Caco-2 (cell line): Measurements from ENCODE around the gene CFAP61. TPM values are rescaled to one million over a fixed set of nuclear protein-coding genes. Genes with fewer than 3 reads are reported as not detected.

Source experiments
- BruUV-seq: library from RNA; stranded (reverse); fragments of 400-500 nt; replicated peaks from 2 replicates; lab custom pipeline; 2021; lab: Mats Ljungman, UMichigan
- CTCF ChIA-PET: fragments of 300-600 bp; sonication (Branson Sonifier 250); formaldehyde crosslinking; loops from one replicate; lab custom pipeline; 2022; ENCODE audit warnings: antibody characterized with exemption; lab: Charles Lee
- POLR2A ChIA-PET: fragments of 300-600 bp; sonication (Branson Sonifier 250); formaldehyde crosslinking; loops from one replicate; lab custom pipeline; 2022; ENCODE audit warnings: antibody characterized with exemption; lab: Charles Lee
- DNase-seq, 2 experiments: peaks; one replicate each; pipeline versions ENCODE4 v3.0.0 to v3.0.0-alpha.2; 2020 to 2022
- H3K27me3 ChIP-seq: replicated peaks from 2 replicates; pipeline ENCODE4 v1.6.0; 2011; ENCODE audit warnings: low read length; ENCODE audit not compliant: control insufficient read depth, insufficient read depth
- H3K36me3 ChIP-seq: 2 replicates; pipeline ENCODE4 v1.5.1; 2011; ENCODE audit warnings: low read length; ENCODE audit not compliant: control insufficient read depth, insufficient read depth
- H3K4me1 ChIP-seq: fragments of 250-450 bp; sonication (Bioruptor Pico); 2 replicates; pipeline ENCODE4 v1.5.1; 2020; ENCODE audit warnings: mild to moderate bottlenecking
- H3K4me3 ChIP-seq: 2 replicates; pipeline ENCODE4 v1.5.1; 2011; ENCODE audit warnings: low read depth, mild to moderate bottlenecking, control low read depth, low read length
- H3K9me3 ChIP-seq: fragments of 250-450 bp; sonication (Bioruptor Pico); 2 replicates; pipeline ENCODE4 v1.5.1; 2020; ENCODE audit warnings: mild to moderate bottlenecking, moderate library complexity
- H3K27ac Mint-ChIP-seq: one replicate; pipeline ENCODE4 v1.8.0; 2022; ENCODE audit warnings: mixed read lengths; ENCODE audit not compliant: unreplicated experiment
- H3K27me3 Mint-ChIP-seq: one replicate; pipeline ENCODE4 v1.8.0; 2022; ENCODE audit warnings: mixed read lengths; ENCODE audit not compliant: insufficient read depth, unreplicated experiment
- H3K36me3 Mint-ChIP-seq: one replicate; pipeline ENCODE4 v1.8.0; 2022; ENCODE audit warnings: mild to moderate bottlenecking, mixed read lengths; ENCODE audit not compliant: insufficient read depth, unreplicated experiment
- H3K4me1 Mint-ChIP-seq: one replicate; pipeline ENCODE4 v1.8.0; 2022; ENCODE audit warnings: low read depth, mixed read lengths; ENCODE audit not compliant: unreplicated experiment
- H3K4me3 Mint-ChIP-seq: one replicate; pipeline ENCODE4 v1.8.0; 2022; ENCODE audit warnings: mild to moderate bottlenecking, moderate library complexity, mixed read lengths; ENCODE audit not compliant: unreplicated experiment
- H3K9me3 Mint-ChIP-seq: one replicate; pipeline ENCODE4 v1.8.0; 2022; ENCODE audit warnings: mixed read lengths; ENCODE audit not compliant: unreplicated experiment
- intact Hi-C: fragments of 100-400 bp; cut with micrococcal nuclease; formaldehyde crosslinking; loops from one replicate; pipeline ENCODE4 v1.10.0; 2022; ENCODE audit not compliant: unreplicated experiment
- total RNA-seq: library from RNA; stranded (reverse); gene quantifications from 2 replicates; pipeline ENCODE4 v1.2.3, GENCODE V29; 2022
- TF ChIP-seq, protein P1 (sequence below), 2 experiments: fragments of 200-600 bp in 1 of 2; IDR thresholded peaks; 1 replicate in 1 of 2; 2 replicates in 1 of 2; pipeline versions ENCODE4 v1.5.1 to v1.8.0; 2011 to 2022; ENCODE audit warnings: antibody characterized with exemption in 1 of 2, control low read depth in 1 of 2, inconsistent platforms in 1 of 2, low read depth in 1 of 2, low read length in 1 of 2, mild to moderate bottlenecking in 1 of 2, moderate library complexity in 1 of 2; ENCODE audit not compliant: insufficient read depth in 1 of 2, severe bottlenecking in 1 of 2, unreplicated experiment in 1 of 2

Gene CFAP61
- total RNA-seq, 1 experiment from 2014 or later = not detected

- DNase-seq = peak in 1 of 2 experiments; percentile 6
- BruUV-seq = no TSS peak
- intact Hi-C loops = no loop called here
- H3K36me3 Mint-ChIP-seq = peaks cover 74% of the 10 kb centered on the region
- Histone ChIP-seq H3K4me3 (no peak overlapping the region), H3K36me3 (peaks cover 5% of the 10 kb centered on the region), H3K9me3 (no peaks in the 10 kb centered on the region), H3K27me3 (no peaks in the 10 kb centered on the region), H3K4me1 (0 out of 2 replicates have a peak, but pooled peaks cover 8% of the 10 kb centered on the region)
- ChIA-PET CTCF (interaction anchor here (1.0 kb wide), 1 partner anchor 63 kb away, joined by 3 read pairs; no protein-coding TSS in a partner anchor), POLR2A (interaction anchor here (0.6 to 1.1 kb wide), 2 partner anchors 14 to 62 kb away, joined by 3 to 5 read pairs; partner anchors contain the start of genes CFAP61 and CRNKL1)
- H3K27me3 Mint-ChIP-seq = no peaks in the 10 kb centered on the region
- H3K9me3 Mint-ChIP-seq = no peaks in the 10 kb centered on the region
- peak overlapping the region; percentile 3 for H3K27ac Mint-ChIP-seq
- TF ChIP-seq, protein P1, sequence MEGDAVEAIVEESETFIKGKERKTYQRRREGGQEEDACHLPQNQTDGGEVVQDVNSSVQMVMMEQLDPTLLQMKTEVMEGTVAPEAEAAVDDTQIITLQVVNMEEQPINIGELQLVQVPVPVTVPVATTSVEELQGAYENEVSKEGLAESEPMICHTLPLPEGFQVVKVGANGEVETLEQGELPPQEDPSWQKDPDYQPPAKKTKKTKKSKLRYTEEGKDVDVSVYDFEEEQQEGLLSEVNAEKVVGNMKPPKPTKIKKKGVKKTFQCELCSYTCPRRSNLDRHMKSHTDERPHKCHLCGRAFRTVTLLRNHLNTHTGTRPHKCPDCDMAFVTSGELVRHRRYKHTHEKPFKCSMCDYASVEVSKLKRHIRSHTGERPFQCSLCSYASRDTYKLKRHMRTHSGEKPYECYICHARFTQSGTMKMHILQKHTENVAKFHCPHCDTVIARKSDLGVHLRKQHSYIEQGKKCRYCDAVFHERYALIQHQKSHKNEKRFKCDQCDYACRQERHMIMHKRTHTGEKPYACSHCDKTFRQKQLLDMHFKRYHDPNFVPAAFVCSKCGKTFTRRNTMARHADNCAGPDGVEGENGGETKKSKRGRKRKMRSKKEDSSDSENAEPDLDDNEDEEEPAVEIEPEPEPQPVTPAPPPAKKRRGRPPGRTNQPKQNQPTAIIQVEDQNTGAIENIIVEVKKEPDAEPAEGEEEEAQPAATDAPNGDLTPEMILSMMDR (IDR thresholded peaks at IDR 0.05; ENCODE audit: insufficient read depth in 1 of 2, low read depth in 1 of 2, low read length in 1 of 2, severe bottlenecking in 1 of 2, unreplicated experiment in 1 of 2) = no peak
- no peak overlapping the region for H3K4me3 Mint-ChIP-seq
- H3K4me1 Mint-ChIP-seq = peaks cover 12% of the 10 kb centered on the region
Measured at GRCh38 chr20:20037960-20038359, 14.4 kb upstream of the CFAP61 start.

- H3K27me3 Mint-ChIP-seq = no peaks in the 10 kb centered on the region
- Histone ChIP-seq H3K4me3 (no peak overlapping the region), H3K9me3 (no peaks in the 10 kb centered on the region), H3K27me3 (no peaks in the 10 kb centered on the region), H3K36me3 (peaks cover 5% of the 10 kb centered on the region), H3K4me1 (0 out of 2 replicates have a peak, but pooled peaks cover 8% of the 10 kb centered on the region)
- no peak overlapping the region for H3K4me3 Mint-ChIP-seq
- TF ChIP-seq, protein P1 (IDR thresholded peaks at IDR 0.05; ENCODE audit: insufficient read depth in 1 of 2, low read depth in 1 of 2, low read length in 1 of 2, severe bottlenecking in 1 of 2, unreplicated experiment in 1 of 2) = no peak
- intact Hi-C loops = no loop called here
- H3K36me3 Mint-ChIP-seq = peaks cover 80% of the 10 kb centered on the region
- peaks cover 12% of the 10 kb centered on the region for H3K4me1 Mint-ChIP-seq
- BruUV-seq = no TSS peak
- POLR2A ChIA-PET = interaction anchor here (1.1 kb wide), 1 partner anchor 13 kb away, joined by 3 read pairs; the partner anchor contains the start of genes CFAP61 and CRNKL1
- CTCF ChIA-PET = interaction anchor here (1.0 kb wide), 1 partner anchor 64 kb away, joined by 3 read pairs; no protein-coding TSS in a partner anchor
- DNase-seq = no peak
- H3K27ac Mint-ChIP-seq = no peak overlapping the region
- no peaks in the 10 kb centered on the region for H3K9me3 Mint-ChIP-seq
Measured at GRCh38 chr20:20038586-20038985, 13.7 kb upstream of the CFAP61 start.

DNA sequence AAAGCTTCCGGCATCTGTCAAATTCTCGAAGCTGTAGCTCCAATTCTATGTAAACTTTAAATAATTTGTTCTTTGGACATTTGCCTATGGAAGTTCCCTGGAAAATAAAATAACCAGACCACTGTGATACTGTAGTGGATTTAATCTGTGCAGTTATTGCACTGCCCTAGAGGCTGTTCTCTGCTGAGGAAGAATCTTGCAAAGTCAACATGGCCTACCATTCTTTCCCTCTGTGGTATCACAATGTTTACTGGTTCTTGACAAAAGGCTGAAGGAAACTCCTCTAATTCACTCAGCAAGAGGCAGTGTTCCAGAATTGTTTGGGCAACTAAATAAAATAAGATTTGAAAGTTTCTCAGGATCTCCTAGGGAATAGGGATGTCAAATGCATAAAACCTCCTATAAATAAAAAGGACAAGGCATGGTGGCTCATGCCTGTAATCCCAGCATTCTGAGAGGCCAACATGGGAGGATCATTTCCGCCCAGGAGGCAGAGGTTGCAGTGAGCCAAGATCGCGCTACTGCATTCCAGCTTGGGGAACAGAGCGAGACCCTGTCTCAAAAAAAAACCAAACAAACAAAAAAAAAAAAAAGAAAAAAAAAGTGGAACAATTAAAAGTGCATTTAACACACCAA lies 12.5 kb upstream of the CFAP61 start:
- POLR2A ChIA-PET = interaction anchor here (0.7 kb wide), 1 partner anchor 12 kb away, joined by 4 read pairs; no protein-coding TSS in a partner anchor
- Histone ChIP-seq H3K4me3 (no peak overlapping the region), H3K9me3 (no peaks in the 10 kb centered on the region), H3K36me3 (peaks cover 7% of the 10 kb centered on the region), H3K4me1 (0 out of 2 replicates have a peak, but pooled peaks cover 8% of the 10 kb centered on the region), H3K27me3 (no peaks in the 10 kb centered on the region)
- no peak overlapping the region for H3K27ac Mint-ChIP-seq
- H3K9me3 Mint-ChIP-seq = no peaks in the 10 kb centered on the region
- CTCF ChIA-PET = no interaction called here
- H3K4me3 Mint-ChIP-seq = no peak overlapping the region
- no peaks in the 10 kb centered on the region for H3K27me3 Mint-ChIP-seq
- intact Hi-C loops = no loop called here
- TF ChIP-seq, protein P1 (IDR thresholded peaks at IDR 0.05; ENCODE audit: insufficient read depth in 1 of 2, low read depth in 1 of 2, low read length in 1 of 2, severe bottlenecking in 1 of 2, unreplicated experiment in 1 of 2) = no peak
- BruUV-seq = no TSS peak
- no peak for DNase-seq
- H3K4me1 Mint-ChIP-seq = peaks cover 12% of the 10 kb centered on the region
- peaks cover 83% of the 10 kb centered on the region for H3K36me3 Mint-ChIP-seq
